IPS DF 4.7 (cell line): ENCODE results near the gene TAF1A.
"Not testable (repeated sequence)": the region's sequence is repeated elsewhere in the genome, so short reads cannot be mapped to it uniquely, and the experiment has no call there.

Source experiments
- DNase-seq: peaks from one replicate; pipeline ENCODE4 v3.0.0-alpha.2; 2013; ENCODE audit warnings: low spot score; ENCODE audit errors: extremely low read depth

The TAF1A gene

DNA sequence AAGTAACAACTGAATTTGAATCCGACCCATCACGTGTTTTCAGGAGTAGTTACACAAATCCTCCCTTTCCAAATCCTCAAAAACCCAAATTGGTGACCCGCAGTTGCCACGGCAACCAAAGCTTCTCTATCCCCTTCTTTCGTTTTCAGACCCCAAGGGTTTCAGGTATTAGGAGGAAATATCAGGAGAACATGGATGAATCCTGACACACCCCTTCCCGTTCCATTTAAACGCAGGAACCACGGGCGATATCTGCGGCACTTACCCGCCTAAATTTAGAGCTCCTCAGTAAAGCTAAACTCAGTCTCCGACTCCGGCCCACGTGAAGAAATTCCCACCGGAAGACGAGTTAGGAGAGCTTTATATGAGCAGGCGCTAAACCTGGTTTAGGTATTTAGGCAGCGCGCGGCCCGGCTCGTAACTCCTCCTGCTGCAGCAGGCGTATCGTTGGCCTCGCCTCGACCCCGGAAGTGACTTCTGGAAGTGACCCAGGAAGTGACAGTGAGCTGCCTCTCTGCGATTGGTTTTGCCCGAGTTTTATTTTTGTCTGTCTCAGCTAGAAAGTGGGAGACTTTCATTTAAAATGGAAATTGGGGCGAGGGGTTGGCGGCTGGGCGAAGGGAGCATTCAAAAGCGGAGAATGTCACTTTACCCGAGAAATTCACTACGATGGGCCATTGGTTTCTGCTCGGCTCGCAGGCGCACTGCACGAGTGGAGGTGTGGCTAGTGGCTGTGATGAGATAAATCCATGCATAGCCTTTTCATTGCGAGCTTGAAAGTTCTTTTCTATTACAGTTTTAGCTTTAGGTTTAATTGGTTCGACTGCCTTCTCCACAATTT, at the start of gene TAF1A:
TSS of gene TAF1A (minus strand) at position 472 of the 841 bp plus-strand sequence.
- DNase-seq, result peak; percentile 41

DNA sequence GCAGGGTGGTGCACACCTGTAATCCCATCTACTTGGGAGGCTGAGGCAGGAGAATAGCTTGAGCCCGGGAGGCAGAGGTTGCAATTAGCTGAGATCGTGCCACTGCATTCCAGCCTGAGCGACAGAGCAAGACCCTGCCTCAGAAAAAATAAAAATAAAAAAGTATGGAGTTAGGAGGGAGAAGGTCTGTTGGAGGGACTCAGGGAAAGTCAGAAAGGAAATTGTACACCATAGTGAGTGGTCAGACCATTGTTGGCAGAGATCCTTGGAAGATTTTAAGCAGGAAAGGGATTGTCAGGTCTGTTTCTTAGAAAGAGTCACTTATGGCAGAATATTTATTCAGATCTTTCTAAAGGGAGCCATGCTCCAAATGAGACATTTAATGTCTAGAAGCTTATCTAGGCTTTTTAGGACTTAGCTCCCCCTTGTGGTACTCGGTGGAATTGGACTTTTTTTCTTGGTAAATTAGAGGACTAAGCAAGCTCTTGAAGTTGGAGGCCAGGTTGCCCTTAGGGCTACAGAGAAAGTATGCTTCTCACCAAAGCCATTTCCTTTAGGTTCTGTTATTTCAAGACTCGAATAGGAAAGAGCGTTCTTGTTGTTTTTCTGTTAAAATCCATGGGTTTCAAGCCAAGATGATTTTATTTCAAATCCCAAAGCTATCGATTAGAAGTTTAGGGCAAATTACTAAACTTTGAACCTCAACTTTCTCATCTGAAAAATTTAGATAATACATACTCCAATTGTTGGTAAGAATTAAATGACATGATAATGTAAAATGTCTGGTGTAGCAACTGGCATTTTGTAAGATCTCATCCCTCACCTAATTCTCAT, 44.7 kb upstream of the TAF1A start:
- DNase-seq, result no peak

DNA sequence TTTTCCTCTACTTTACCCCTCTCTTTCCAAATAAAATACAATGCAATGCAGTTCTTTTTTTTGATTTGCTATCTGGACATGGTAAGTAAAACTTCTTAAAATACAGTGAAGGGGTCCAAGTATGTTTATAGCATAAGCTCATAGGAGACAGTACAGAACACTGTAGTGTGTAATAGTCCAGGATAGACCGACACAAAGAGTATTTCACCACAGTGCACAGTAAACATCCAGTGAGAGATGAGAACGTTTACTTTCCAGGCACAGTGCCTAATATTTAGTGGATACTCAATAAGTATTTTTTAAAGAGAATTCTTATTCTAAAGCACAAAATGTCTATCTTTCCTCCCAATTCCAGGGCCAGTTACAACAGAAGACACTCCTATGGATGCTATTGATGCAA, 43.0 kb upstream of the TAF1A start:
- DNase-seq, result no peak

DNA sequence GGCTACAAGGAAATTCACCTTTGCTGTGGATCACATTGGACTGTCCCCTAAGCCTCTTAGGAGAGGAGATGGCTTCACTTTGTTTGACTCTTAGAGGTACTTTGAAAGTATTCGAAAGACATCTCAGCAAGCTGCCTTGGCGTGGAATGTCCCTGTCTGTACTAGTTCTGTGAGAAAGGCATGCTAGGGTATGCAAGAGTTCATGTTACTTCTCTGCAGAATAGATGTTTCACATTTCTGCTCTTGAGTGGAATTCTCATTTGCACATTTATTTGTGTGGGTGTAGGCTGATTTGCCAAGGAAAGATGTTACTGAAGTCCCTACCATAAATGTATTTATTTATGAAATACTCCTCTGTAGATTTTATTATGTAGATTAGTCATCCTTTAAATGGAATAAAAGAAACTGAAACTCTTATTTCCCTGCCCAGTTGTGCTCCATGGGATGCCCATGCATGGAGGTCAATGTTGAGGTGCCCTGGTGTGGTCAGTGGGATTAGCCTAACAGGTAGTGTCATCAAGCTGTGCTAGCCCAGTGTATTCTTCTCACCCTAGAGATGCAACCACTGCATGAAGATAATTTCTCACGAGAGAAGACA, 42.0 kb upstream of the TAF1A start:
- DNase-seq, result no peak

DNA sequence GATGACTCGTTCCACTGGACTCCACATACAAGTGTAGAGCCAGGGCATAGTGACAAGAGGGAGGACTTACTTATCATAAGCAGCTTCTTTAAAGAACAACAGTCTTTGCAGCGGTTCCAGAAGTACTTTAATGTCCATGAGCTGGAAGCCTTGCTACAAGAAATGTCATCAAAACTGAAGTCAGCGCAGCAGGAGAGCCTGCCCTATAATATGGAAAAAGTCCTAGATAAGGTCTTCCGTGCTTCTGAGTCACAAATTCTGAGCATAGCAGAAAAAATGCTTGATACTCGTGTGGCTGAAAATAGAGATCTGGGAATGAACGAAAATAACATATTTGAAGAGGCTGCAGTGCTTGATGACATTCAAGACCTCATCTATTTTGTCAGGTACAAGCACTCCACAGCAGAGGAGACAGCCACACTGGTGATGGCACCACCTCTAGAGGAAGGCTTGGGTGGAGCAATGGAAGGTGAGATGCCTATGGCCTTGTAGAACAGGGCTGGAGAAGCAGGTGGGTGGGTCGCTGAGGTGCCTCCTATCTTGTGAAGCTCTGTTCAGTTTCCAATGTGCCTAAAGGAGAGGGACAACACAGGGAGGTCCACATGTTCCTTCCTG, 40.3 kb upstream of the TAF1A start:
- no peak for DNase-seq

DNA sequence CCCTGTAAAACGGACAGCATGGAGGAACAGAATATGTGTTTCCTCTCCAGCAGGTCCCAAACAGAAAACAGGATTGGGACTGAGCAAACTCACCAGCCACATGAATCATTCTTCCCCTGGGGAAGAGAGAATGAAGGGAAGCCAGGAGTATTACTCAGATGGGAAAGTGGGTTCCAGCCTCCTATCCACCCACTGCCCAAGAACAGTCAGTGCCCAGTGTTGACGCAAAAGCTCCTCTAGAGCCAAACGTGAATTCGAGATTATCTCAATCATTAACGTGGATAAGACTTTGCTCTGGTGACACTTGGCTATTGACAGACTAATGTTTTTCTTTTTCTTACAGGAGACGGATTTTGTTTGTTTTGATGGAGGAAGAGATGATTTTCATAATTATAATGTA, 37.5 kb upstream of the TAF1A start:
- no peak for DNase-seq

DNA sequence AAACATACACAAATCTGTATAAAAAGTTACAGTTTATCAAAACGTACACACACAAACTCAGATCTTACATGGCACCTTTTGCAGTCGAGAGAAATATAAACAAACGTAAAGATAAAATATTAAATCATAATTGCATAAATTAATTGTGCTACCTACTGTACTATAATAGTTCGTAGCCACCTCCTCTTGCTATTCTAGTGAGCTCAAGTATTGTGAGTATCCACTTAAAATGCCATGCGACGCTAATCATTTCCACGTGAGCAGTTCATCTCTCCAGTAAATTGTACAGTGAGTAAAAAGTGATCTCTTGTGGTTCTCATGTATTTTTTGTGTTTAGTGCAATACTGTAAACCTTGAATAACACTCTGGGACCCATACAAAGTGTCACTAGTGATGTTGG, 34.5 kb upstream of the TAF1A start:
- no peak for DNase-seq

DNA sequence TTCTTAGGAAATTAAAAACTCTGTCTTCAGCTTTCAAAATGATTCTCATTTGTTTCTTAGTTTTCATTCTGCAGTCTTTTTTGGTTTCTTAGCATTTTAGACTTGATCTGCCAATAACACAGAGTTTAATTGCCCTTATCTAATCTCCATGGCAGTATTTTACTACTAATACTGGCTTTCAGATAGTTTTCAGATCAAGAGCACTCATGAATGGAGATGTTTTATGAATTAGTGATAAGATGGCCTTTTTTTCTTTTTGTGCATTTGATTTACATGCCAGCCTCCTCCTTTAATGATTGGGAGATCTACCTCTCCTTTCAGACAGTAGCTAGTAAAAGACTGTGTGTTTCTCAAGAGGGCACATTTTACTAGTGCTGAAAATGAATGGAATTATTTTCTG, 33.7 kb upstream of the TAF1A start:
- no peak for DNase-seq

DNA sequence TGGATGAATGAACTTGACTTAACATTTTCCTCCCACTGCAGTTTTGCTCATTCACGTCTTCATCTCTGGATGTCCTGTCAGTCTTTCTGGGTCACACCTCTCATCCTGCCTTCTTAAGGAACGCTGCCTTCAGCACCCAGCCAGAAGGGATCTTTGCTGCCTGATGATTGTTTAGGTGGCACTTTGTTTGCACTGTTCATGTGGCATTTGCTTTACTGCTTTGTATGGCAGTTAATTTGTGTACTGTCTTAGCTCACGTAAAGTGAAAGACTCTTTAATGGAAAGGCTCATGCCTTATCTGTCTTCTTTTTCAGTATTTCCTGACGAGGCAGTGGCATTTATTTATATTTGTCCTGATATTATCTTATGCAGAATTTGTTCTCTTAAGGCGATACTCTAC, 33.0 kb upstream of the TAF1A start:
- DNase-seq, result no peak

DNA sequence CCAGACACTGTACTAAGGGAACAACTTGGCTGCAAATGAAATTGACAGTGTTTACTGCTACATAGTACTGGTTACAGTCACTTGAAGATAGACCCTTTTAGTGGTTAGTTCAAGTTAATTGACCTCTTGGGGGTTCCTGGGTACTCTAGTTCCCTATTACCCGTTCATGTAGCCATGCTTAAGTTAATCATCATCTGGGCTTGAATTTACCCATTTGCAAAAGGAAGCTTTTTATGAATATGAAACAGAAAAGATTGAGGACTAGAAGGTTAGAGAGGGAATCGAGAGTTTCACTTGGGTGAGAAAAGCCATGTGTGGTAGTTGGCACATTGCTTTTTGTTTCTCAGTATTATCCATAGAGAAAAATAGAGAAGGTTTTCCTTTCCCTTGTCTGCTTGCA, 30.8 kb upstream of the TAF1A start:
- no peak for DNase-seq

DNA sequence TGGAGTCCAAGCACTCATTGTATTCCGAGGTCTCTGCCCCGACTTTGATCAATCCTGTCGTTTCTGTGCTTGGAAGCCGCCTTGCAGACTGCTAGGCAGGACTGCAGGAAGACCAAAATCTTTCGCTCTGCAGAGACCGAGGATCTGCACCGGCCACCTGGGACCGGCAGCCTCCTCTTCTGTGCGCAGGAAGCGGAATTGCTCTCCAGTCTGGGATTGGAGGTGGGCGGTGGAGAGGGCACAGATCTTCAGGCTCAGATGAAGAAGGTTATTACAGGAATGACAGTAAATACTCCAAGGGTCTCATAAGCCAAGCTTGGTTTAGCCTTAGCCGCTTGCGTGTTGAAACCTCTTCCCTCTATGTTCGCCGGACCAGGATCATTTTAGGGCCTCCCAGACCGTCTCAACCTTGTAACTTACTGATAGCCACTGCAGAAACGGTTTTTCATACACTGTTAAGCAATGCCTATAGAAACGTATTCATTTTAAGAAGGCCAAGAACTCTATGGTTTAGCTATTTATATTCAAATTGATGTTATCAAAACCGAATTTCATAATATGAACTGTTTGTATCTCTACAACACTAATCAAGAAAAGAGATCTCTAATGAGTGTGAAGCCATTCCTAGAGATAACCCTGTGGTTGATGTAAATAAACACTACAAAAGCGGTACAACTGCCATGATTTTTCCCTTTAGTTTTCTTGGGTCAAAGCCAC, 29.3 kb upstream of the TAF1A start:
- no peak for DNase-seq

DNA sequence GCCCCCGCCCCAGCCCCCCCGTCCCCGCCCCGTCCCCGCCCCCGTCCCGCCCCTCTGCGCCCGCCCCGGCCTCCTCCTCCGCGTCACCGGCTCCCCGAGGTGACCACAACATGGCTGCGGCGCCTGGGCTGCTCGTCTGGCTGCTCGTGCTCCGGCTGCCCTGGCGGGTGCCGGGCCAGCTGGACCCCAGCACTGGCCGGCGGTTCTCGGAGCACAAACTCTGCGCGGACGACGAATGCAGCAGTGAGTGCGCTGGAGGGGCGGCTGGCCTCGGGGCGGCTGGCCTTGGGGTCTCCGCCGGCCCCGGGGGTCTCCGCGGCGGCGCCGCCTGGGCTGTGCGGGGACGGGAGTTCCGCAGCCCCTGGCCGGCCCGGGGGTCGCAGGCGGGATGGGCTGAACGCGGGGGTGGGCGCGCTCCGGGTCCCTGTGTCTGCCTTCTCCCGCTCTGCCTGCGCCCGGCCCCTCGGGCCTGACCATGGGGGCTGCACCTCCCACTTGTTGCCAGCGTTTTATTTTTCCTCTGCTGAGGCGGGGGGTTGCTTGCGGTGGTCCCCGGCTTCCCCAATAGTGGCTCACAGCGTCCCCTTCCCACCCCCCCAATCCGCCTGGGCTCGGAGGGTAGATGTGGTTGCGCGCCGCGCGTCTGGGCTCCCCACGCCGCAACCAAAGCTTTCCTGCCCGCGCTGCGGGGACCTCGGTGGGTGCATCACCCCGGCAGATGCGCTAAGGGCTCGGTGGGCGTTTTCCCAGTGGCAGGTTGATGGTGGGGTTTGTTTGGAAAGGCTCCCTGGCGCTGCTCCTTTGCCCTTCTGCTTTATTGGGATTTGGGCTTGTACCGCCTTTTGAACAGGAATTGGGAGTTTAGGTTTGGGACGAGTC, 28.5 kb upstream of the TAF1A start, which contains the start of gene MIA3:
TSS of gene MIA3 (plus strand) at position 97 of the 879 bp plus-strand sequence. CDS start at position 111, 14 bp downstream.
- no peak for DNase-seq

DNA sequence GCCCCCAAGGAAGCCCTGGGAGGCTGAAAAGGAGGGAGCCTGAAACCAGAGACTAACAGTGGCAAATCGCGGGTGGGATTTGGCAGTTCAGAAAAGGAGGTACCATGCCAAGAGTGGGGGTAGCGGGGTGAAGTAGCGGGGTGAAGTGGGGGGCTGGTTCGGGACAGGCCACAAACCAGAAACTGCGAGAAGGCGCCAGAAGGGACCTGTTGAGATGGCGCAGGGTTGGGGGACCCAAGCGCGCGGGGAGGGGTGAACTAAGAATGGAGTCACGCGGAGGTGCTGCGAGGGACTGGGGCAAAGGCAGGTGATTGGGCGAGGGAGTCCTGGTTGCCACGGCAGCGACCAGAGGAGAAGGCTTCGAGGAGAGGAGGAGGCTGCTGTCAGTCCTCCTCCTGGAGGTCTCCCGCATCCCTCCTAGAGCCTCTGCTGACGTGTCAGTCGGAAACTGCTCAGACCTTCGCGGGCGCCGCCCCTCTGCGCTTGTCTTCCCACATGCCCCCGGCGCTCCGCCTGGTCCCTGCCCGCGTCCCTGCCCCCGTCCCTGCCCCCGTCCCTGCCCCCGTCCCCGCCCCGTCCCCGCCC, 27.7 kb upstream of the TAF1A start:
- peak; percentile 83 for DNase-seq

DNA sequence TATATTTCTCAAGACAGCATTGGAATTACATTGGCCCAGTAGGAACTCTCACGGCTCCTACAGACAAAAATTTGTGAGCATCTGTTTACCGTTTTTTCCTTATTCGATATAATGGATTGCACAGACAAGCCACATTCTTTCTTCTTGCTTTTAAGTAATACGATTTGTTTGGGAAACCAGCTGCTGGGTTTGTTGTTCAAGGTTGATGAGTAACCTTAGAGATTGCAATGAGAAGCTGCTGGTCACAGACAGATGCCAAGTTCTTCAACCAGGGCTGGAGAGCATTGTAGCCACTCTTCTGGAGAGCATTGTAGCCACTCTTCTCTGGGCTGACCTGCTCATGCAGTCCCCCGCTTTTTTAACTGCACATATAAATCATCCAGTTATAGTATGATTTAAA, 26.8 kb upstream of the TAF1A start:
- no peak for DNase-seq

DNA sequence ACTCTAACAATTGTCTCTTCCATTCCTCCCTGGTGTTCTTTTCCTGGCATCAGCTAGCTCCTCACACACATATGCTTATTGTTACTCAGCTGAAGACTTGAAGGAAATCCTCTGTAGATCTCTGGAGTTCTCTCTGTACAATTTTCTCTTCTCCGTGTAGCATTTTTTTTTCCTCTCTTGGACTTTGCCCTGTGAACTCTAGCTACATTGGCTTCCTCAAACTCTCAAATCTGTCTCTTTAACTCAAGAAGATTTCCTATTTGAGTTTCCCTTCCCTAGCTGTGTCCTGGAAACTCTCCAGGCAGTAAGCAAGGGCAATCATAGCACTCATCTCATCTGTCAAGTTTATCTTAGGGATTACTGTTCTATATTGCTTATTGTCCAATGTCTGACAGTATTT, 23.9 kb upstream of the TAF1A start:
- no peak for DNase-seq

DNA sequence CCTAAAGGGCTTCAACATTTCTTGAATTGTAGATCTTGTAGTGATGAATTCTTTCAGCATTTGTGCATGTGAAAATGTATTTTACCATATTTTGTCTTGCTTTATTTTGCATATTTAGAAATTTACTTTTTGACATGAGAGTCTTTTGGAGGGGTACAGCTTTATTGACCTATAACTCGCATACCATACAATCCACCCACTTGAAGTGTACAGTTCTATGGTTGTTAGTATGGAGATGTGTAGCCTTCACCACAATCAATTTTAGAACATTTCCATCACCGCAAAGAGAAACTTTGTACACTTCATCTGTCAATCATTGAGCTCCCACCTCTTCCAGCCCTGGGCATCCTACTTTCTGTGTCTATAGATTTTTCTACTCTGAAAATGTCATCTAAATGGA, 21.0 kb upstream of the TAF1A start:
- DNase-seq, result no peak

DNA sequence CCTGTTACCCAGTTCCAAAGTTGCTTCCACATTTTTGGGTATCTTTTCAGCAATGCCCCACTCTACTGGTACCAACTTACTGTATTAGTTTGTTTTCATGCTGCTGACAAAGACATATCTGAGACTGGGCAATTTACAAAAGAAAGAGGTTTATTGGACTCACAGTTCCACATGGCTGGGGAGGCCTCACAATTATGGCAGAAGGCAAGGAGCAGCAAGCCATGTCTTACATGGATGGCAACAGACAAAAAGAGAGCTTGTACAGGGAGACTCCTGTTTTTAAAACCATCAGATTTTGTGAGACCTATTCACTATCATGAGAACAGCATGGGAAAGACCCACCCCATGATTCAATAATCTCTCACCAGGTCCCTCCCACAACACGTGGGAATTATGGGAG, 19.4 kb upstream of the TAF1A start:
- DNase-seq, result not testable (repeated sequence)

DNA sequence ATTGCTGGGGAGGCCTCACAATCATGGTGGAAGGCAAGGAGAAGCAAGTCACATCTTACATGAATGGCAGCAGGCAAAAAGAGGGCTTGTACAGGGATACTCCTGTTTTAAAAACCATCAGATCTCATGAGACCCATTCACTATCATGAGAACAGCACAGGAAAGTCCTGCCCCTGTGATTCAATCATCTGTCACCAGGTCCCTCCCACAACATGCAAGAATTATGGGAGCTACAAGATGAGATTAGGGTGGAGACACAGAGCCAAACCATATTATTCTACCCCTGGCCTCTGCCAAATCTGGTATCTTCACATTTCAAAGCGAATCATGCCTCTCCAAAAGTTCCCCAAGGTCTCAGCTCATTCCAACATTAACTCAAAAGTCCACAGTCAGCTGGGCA, 17.0 kb upstream of the TAF1A start:
- DNase-seq, result no peak

DNA sequence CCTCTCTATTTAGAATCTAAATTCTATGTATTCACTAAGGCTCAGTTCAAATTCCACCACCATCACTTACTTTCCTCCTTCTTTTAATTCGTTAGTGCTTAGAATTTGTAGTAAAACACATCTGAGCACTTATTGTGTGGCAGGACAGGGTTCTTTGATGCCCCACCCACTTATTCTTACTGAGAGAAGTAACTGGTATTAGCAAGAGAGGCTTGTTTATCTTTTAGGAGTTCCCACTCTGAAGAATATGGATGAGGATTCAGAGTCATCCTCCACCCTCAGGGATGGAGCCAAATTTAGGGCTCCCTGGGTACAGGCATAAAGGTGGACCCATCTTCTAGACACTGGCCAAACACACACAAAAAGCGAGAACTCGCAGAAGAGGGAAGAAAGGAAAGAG, 11.5 kb upstream of the TAF1A start:
- no peak for DNase-seq

DNA sequence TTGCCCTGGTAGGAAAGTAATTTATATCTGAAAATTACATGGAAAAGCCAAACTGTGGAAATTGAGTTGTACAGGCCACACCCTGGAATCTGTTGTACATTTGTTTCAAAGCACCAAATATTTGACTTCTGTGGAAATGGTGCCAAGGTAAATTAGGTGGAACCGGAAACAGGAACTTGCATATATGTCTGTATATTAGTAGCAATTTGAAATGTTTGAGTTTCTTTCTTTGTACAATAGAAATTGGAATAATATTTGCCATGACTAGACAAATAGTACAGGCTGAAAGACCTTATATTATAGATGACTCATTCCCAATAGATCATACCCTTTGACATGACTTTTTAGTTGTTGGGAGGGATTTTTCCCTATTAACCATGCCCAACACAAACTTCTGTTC, 10.5 kb upstream of the TAF1A start:
- DNase-seq, result no peak
